NCI-H1092 (cell line): ENCODE data around the gene TNNT3.
"Not testable (repeated sequence)": the region's sequence is repeated elsewhere in the genome, so short reads cannot be mapped to it uniquely, and the experiment has no call there.

Experiments used
- DNase-seq: peaks from one replicate; lab custom pipeline; 2025; lab: John Stamatoyannopoulos, UW

The TNNT3 gene

DNA sequence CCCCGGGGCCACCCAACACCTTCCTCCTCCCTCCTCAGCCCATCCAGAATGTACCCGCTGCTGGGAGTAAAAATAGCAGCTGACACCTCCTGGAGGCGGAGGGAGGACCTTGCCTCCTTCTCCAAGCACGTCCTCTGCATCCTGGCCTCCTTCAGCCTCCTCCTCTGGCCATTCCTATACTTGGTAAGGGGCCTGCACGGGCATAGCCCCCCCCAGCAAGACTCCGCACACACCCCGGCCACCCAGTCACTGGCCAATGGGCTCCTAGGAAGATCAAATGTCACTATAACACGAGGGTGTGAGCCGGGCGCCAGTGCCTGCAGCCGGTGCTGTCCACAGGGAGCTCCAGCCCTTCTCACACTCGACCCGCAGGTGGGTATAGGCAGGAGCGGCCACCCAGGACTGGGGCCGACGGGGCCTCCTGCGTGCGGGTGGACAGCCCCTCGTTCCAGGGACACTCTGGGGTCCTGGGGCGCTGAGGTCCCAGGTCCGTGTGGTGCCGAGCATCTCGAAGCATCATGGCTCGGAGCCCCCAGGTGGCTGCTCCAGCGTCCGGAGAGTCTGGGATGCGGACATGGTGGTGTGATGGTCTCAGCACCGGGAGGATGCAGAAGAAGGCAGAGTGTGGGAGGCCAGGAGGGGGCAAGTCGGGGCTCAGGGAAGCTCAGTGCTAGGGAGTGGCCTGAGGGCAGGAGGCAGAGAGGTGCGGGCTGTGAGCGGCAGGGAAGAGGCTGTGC, at the start of gene TNNT3:
TNNT3 (plus strand) TSS at position 313 of the 737 bp plus-strand sequence. CDS start 3,172 bp downstream, outside the sequence.
- no peak for DNase-seq

DNA sequence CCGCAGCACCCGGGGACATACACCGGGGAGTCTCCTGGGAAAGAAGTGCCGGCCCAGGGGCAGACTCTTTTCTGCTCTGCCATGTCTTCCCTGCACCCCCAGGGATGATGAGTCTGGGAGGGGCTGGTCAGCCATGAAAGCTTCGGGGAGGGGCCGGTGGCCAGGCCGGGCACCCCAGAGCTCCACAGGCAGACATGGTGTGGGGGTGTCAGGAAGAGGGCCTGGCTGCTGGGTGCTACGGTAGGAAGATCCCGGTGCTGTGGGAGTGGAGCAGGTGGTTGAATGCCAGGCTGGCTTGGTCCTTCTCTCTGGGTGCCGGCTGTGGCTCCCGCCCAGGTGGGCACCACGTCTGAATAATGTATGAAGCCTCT, 49.2 kb upstream of the TNNT3 start:
- DNase-seq: no peak

DNA sequence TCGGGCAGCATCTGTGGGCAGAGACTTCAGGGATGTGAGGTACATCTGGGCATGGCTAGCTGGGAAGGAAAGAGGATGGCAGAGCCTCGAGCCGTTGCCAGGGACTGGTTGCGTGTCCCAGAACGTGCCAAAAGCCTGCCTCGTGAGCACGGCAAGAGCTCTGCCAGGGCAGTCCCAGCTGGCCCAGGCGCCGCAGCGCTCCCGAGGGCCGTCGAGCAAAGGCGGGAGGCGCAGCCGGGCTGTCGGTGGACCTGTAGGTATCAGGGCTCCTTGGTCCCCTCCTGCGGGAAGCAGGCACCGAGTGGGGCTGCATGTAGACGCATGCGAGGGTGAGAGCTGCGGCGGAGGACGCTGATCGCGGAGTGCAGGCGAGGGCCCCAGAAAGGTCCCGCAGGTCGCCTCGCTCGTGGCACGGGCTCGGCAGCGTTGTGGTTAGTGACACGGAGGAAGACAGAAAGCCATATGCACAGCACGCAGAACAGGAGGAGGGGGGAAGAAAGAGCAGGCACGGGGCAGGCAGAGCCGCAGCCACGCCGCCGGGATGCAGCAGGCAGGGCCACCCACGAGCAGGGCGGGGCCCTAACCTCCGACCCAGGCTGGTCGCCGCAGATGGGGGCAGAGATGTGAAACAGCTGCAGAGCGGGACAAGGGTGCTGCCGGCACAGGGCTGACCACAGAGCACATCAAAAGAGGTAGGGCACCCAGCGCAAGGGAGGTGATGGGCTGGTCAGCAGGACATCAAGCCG, 48.6 kb upstream of the TNNT3 start:
- no peak for DNase-seq

DNA sequence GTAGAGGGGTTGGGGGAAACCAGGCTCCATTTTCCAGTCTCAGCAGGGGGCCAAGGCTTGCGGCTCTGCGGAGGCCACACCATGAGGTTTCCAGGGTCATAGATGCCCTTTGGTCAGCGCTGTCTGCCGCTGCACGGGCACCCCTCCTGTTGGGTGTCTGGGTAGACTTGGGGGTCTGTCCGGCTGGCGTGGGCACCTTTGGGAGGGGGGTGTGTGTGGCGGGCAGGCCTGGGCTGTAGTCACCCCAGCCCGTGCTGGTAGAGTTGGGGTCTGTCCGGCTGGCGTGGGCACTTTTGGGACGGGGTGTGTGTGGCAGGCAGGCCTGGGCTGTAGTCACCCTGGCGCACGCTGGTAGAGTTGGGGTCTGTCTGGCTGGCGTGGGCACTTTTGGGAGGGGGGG, 48.0 kb upstream of the TNNT3 start:
- DNase-seq: no peak

DNA sequence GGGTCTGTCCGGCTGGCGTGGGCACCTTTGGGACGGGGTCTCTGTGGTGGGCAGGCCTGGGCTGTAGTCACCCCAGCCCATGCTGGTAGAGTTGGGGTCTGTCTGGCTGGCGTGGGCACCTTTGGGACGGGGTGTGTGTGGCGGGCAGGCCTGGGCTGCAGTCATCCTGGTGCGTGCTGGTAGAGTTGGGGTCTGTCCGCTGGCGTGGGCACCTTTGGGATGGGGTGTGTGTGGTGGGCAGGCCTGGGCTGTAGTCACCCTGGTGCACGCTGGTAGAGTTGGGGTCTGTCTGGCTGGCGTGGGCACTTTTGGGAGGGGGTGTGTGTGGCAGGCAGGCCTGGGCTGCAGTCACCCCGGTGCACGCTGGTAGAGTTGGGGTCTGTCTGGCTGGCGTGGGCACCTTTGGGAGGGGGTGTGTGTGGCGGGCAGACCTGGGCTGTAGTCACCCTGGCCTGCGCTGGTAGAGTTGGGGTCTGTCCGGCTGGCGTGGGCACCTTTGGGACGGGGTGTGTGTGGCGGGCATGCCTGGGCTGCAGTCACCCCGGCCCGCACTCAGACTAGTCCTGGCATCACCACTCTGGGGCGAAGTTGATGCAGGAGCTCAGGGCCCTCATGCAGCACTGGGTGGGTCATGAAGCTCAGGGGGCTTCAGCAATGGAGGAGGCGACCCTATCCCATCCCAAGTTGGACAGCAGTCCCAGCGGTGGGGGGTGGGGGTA, 47.1 kb upstream of the TNNT3 start:
- no peak for DNase-seq

DNA sequence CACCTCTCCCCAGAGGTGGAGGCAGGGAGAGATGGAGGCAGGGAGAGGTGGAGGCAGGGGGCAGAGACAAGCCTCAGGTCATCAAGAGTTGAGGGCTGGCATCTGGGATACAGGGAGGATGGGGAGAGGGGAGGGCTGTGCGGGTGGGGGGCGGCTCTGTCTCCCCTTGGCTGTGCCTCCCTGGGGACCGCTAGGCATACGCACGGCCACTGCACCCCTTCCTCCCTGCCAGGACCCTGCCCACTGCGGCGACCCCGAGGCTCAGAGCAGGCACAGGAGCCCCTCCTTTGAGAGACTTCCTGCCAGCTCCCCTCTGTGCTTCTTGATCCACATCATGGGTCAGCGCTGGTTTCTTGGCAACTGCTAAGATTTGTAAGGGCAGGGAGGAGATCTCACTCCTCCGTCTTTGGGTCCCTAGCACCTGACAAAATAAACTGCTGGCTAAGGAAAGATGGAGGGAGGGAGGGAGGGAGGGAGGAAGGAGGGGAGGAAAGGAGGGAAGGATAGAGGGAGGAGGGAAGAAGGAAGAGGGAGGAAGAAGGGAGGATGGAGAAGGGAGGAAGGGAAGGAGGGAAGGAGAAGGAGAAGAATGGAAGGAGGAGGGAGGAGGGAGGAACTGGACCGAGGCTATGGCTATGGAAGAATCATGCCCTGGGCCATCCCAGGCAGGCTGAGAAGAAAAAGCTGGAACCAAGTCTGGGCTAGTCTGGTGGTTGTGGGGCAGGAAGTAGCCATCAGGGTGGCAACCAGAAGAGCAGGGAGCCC, 46.3 kb upstream of the TNNT3 start:
- no peak for DNase-seq

DNA sequence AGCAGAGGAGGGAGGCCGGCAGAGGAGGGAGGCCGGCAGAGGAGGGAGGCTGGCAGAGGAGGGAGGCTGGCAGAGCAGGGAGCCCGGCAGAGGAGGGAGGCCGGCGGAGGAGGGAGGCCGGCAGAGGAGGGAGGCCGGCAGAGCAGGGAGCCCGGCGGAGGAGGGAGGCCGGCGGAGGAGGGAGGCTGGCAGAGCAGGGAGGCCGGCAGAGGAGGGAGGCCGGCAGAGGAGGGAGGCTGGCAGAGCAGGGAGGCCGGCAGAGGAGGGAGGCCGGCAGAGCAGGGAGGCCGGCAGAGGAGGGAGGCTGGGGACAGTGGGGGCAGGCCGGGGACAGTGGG, 45.7 kb upstream of the TNNT3 start:
- DNase-seq: not testable (repeated sequence)

DNA sequence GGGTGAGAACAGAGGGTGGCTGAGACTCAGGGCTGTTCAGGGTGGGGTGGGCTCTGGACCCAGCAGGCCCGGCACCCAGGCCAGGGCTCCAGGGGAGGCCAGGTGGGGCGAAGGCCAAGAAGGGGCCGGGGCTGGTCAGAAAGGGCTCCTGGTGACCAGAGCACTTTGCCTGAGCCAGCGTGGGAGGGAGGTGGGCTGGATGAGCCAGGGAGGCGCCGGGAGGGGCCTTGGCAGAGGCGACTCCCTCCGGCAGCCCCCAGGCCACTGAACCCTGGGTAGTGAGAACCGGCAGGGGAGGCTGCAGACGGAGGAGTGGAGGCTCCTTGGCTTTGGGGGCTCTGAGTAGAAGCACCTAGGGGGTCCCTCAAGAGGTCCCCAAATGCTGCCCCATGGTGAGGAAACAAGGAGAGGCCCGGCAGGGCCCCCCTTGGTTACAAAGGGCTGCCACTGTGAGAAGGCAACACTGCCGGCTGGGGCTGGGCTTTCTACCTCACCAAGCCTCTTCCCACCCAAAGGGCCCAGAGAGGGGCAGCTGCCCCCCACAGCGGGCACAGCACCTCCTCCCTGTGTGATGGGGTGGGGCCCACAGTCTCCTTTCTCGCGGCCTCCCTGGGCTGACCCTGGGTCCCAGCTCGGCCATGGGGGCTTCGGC, 44.9 kb upstream of the TNNT3 start:
- not testable (repeated sequence) for DNase-seq

DNA sequence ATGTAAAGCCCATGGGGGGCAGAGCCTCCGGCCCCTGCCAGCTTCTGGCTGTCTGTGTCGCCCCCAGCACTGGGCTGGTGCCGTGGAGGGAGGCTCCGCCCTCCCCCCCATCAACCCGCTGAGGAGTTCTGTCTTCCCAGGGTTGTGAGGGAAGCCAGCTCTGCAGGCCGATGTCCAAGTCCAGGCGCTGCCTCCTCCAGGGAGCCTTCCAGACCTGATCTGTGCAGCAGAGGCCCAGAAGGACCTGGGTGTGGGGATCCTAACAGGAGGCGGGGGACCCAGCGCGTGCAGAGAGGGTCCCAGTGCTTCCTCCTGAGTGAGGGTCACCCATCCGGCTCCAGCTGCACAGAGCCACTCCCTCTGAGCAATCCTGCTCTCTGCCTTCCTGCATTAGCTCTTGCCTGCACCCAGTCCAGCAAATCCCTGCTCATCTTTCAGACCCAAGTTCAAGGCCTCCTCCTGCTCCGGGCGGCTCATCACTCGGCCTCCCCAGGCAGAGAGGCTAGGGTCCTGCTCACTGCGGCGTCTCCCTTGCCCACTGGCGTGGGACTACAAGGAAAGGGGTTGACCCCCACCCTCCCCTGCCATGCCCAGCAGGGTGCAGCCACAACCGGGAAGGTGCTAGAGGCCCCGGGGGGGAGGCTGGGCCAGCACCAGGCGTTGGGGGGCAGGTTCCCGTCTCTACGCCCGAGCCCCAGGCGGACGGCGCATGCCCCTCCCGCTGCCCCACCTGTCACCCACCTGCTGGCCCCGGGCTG, 44.2 kb upstream of the TNNT3 start:
- DNase-seq: peak; percentile 17

DNA sequence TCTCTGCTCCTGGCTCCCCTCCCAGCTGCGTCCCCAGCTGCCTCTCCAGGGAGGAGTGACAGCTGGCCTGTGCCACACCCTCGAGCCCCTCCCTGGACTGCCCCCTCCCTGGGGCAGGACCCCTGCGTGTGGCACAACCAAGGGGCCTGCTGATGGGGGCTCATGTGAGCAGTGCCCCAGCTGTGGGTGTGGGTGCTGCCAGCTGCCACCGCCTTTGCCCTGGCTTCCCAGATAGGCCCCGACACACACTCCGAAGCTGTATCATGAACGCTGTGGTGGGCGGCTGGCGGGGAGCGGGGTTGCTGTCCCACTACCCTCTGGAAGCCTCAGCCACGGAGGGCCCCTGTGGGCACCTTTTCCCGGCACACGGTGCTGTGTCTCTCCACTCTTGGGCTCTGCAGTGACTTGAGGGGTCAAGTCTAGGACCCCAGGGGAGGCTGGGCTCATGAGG, 43.6 kb upstream of the TNNT3 start:
- not testable (repeated sequence) for DNase-seq

DNA sequence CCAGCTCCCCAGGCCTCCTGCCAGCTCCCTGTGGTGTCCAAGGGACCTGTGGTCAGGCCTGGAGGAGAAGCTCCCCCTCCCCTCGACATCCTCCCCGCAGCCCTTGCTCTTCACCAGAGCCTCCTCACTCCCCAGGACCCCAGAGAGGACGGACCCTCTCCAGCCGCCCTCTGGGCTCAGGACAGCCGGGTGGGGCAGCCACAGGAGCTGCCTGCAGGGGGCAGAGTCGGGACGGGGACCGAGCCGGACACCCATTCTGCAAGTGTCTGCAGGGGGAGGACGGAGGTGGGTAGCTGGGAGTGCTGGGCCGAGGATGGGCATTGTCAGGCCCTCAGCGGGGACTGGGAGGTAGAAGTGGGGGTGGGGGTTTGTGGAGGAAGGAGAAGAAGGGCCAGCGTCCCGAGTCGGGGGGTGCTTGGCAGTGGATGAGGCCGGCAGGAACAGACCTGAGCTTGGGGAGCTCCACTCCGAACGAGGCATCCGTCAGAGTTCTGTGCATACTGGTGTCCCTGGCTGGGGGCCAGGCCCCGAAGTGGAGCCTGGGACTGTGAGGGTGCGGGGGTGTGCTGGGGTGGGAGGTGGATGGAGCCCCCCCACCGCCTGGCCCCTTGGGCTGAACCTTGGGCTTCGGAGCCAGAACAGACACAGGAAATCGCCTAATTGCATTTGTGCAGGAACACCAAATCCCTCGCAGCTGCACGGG, 43.0 kb upstream of the TNNT3 start:
- no peak for DNase-seq

DNA sequence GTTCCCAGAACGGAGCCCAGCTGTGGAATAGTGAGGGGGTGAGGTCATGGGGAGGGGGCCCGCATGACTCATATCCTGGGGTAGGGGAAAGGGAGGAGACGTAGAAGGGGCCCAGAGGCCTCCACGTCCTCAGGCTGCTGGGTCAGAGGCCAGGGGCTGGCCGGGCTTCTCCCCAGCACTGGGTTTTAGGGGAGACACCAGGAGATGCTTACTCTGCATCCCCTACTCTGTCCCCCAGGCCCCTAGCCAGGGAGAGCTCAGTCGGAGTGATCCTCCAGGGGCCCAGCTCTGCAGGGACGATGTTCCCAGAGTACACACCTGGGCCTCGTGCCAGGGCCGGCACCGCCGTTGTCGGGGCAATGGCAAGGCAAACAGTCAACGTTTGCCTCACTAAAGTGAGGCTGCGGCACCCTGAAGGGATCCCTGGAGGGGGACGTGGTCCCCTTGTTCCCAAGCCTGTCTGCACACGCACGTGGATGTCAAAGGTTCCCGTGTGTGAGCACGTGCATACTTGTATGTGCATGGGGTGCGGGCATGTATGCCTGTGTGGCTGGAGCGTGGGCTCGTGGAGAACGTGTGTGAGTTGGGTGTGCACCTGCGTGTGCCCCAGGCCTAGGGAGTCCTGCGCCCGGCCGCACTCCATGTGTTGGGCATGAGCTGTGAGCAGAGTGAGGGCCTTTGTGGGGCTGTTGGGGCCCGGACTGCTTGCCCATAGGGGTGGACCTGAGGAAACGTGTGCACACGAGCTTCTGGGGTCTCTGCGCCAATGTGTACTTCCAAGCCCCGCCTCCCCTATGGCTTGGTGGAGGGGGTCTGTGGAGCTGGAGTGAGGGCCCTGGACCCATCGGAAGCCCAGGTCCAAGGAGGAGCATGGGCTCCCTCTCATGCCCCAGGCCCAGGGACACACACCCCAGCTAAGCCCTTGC, 42.0 kb upstream of the TNNT3 start:
- peak; percentile 56 for DNase-seq

DNA sequence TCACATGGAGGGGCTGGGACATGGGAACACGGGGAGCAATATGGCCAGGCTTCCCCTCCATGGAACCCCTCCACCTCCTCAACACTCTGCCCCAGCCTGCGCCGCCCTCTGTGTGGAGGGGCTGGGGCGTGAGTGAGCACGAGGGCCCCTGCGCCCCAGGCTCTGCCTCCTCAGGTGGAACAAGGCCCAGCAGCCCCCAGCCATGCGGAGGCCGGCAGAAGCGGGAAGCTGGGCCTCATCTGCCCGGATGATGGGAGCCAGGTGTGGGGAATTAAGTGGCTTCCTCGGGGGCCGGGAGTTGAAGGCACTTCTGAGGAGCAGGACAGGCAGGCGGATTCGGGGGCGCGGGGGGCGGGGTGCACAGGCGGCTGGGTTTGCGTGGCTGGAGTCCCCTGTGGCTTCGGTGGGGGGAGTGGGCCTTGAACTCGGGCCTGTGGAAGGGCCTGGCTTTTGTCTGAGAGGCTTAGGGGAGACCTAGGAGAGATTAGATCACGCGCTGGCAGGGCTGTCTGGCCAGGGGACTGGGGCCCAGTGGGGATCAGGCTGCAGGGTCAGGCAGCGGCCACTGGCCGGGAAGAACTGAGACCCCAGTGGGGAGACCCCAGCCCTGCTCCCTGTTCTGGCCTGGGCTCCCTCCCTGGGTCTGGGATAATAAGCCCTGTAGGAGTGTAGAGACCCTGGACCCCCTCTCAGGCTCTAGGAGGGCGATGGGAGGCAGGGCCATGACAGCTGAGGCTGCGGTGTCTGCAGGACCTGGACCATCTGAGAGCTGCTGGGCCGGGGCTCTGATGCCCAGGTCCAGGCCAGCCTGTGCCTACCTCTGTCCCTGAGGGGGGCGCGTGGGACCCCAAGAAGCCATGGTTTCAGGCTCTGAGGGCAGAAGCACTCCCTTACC, 41.1 kb upstream of the TNNT3 start:
- DNase-seq: no peak

DNA sequence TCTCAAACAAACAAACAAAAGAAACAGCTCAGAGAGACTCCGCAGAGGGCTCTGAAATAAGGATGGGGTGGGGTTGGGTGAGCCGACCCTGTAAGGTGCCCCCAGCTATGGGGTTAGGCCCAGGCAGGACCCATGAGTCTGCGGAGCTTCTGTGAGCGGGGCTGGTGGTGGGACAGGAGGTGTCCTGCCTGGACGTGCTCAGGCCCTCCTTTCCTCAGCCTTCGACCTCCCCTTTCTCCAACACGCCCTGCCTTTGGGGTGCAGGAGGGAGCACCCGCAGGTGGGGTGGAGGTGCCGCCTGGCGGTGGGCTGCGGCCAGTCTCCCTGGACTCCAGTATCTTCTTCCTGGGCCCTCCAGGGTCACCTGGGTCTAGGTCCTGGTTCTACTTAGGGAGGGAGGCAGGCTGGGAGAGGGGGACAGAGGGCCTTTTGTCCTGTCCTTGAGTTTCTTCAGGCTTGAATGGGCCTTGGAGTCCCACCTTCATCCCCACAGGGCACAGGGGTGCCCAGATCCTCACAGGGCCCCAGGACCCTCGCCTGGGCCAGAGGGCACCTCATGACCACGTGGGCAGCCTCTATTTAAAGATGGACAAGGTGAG, 40.1 kb upstream of the TNNT3 start:
- no peak for DNase-seq

DNA sequence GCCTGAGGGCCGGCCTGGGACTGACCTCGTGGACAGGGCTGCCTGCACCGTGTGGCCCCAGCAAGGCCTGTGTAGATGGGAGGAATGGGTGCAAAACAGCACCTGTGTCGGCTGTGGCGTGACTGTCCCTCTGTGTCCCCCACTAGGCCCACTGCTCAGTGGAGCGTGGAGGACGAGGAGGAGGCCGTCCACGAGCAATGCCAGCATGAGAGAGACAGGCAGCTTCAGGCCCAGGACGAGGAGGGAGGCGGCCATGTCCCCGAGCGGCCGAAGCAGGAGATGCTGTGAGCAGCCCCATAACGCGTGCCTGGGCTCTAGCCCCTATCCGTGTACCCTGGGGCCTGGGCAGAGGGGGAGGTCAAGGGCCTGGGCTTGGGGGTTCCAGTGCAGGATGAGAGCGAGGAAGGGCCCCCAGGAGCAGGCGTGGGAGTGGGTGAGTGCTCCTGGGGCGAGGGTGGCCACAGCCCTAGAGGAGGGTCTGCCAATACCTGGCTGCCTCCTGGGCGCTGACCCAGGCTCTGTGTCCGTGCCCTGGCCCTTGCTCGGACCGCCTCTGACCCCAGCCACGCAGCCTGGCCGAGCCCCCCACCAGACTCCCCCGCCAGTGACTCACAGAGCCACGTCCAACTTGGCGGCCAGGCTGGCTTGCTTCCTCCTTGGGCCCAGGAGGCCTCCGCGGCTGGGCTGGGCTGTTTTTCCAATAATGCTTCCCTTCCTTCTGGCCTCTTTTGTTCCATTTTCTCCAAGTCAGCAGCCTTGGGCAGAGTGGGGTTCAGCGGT, 39.4 kb upstream of the TNNT3 start:
- DNase-seq: no peak

DNA sequence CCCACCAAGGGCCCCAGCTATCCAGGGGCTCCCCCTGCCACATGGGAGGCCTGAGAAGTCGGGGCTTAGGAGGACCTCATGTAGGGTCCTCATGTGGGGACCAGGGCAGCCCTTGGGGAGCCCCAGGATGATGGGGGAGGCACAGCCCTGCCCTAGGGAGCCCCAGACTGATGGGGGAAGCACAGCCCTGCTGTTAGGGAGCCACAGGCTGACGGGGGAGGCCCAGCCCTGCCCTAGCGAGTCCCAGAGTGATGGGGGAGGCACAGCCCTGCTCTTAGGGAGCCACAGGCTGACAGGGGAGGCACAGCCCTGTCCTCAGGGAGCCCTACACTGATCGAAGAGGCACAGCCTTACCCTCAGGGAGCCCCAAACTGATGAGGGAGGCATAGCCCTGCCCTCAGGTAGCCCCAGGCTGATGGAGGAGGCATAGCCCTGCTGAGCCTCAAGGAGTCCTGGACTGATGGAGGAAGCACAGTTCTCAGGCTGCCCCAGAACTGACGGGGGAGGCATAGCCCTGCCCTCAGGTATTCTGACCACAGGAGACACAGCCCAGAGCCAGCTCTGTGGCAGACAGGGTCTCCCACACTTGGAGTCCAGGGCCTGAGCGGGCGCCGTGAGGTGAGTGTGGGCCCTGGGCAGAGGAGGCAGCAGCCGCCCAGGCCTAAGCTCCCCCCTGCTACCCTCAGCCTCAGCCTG, 38.6 kb upstream of the TNNT3 start:
- no peak for DNase-seq
